Gastrocnemius medialis (tissue), 4 donors: Measurements from ENCODE around the gene EN2.

Experiments used
- CTCF ChIP-seq, 5 experiments: fragments of 450-650 bp in 3 of 5; fragments of 200-600 bp in 2 of 5; sonication (generic) in 2 of 5; IDR thresholded peaks in 4 of 5; conservative IDR thresholded peaks in 1 of 5; 1 replicate in 4 of 5; 2 replicates in 1 of 5; pipeline ENCODE4 v1.5.1; 2016 to 2019; ENCODE audit warnings: antibody characterized with exemption in 5 of 5, mild to moderate bottlenecking in 3 of 5, moderate library complexity in 3 of 5
- POLR2A ChIP-seq, 2 donors: fragments of 450-650 bp; IDR thresholded peaks; one replicate each; pipeline ENCODE4 v1.6.1; 2017; ENCODE audit warnings: antibody characterized with exemption in 2 of 2, mild to moderate bottlenecking in 2 of 2, moderate library complexity in 2 of 2

- no peak for TF ChIP-seq CTCF (IDR thresholded peaks at IDR 0.05 in 4 of 5, conservative IDR thresholded peaks at IDR 0.05 in 1 of 5)
- no peak for TF ChIP-seq POLR2A (IDR thresholded peaks at IDR 0.05)
Observed at GRCh38 chr7:155512246-155512887, 54.4 kb downstream of the EN2 start.
